Measurements from ENCODE around the gene FCN1. TPM values are rescaled to one million over a fixed set of nuclear protein-coding genes. Genes with fewer than 3 reads are reported as not detected.

The FCN1 gene
- total RNA-seq, 2 donors from 2014 or later: 0.79 to 4.6 TPM

DNA sequence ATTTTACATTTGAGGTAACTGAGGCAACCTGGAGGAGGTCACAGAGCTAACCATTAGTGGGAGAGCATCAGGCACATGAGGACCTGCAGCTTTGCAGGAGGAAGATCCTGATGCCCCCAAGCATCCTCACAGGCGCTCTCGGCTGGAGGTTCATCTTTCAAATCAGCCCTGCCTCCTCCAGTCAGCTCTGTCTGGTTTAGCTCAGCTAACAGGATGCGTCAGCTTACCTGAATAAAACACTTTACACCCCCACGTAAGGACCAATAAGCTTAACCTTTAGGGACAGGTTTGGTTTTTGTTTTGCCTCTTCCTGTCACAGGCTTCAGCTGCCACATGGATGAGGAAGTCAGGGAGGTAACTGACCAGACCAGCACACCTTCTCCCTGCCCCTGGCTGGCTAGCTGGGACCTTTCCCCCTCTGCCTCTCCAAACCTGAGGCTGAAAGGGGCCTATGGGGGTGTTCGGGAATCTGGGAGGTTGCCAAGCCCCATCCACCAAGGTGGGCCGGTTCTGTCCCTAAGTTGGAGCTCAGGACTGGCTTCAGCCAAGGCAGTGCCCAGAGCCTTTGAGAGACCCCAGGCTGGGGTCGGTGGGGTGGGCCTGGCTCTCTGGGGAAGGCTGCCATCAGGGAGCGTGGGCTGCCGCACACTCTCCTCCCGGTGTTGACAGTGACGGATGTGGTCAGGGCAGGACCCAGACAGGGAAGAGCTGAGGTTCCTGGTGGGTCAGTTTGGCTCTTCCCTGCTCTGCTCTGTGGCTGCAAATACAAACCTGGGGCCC lies 20.0 kb upstream of the FCN1 start:
- H3K4me3 ChIP-seq: no peak overlapping the region
- H3K36me3 ChIP-seq: no peaks in the 10 kb centered on the region
- H3K9me3 ChIP-seq: no peaks in the 10 kb centered on the region
- no peaks in the 10 kb centered on the region for H3K4me1 ChIP-seq
- no peaks in the 10 kb centered on the region for H3K27me3 ChIP-seq
- intact Hi-C loops (cut with DNase I): no loop called here
- TF ChIP-seq, protein P1, sequence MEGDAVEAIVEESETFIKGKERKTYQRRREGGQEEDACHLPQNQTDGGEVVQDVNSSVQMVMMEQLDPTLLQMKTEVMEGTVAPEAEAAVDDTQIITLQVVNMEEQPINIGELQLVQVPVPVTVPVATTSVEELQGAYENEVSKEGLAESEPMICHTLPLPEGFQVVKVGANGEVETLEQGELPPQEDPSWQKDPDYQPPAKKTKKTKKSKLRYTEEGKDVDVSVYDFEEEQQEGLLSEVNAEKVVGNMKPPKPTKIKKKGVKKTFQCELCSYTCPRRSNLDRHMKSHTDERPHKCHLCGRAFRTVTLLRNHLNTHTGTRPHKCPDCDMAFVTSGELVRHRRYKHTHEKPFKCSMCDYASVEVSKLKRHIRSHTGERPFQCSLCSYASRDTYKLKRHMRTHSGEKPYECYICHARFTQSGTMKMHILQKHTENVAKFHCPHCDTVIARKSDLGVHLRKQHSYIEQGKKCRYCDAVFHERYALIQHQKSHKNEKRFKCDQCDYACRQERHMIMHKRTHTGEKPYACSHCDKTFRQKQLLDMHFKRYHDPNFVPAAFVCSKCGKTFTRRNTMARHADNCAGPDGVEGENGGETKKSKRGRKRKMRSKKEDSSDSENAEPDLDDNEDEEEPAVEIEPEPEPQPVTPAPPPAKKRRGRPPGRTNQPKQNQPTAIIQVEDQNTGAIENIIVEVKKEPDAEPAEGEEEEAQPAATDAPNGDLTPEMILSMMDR (IDR thresholded peaks at IDR 0.05): no peak
- no peak overlapping the region for H3K9ac ChIP-seq (ENCODE audit: low read depth in 2 of 2, low read length in 2 of 2)
- no peak overlapping the region for H3K27ac ChIP-seq
- no peak for DNase-seq

DNA sequence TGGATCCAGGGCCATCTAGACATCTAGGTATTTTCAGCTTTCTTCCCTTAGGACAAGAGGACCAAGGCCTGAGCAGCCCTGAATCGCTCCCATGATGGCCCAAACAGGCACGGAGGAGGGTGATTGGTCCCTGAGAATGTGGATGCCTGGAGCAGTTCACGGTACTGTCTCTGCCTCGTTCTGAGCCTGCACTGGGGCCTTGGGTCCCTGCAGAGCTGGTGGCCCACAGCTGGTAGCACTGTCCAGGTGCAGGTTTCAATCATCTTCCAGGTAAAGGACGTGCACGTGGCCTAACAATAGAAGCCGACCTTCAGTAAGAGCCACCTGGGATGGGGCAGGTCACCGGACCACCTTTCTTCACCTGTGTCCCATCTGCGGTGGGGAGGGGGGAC lies 19.4 kb upstream of the FCN1 start:
- no peak overlapping the region for H3K27ac ChIP-seq
- H3K27me3 ChIP-seq: no peaks in the 10 kb centered on the region
- no peaks in the 10 kb centered on the region for H3K4me1 ChIP-seq
- no peak overlapping the region for H3K9ac ChIP-seq (ENCODE audit: low read depth in 2 of 2, low read length in 2 of 2)
- no peak for DNase-seq
- H3K4me3 ChIP-seq: no peak overlapping the region
- TF ChIP-seq, protein P1 (IDR thresholded peaks at IDR 0.05): no peak
- no peaks in the 10 kb centered on the region for H3K9me3 ChIP-seq
- intact Hi-C loops (cut with DNase I): no loop called here
- H3K36me3 ChIP-seq: no peaks in the 10 kb centered on the region

DNA sequence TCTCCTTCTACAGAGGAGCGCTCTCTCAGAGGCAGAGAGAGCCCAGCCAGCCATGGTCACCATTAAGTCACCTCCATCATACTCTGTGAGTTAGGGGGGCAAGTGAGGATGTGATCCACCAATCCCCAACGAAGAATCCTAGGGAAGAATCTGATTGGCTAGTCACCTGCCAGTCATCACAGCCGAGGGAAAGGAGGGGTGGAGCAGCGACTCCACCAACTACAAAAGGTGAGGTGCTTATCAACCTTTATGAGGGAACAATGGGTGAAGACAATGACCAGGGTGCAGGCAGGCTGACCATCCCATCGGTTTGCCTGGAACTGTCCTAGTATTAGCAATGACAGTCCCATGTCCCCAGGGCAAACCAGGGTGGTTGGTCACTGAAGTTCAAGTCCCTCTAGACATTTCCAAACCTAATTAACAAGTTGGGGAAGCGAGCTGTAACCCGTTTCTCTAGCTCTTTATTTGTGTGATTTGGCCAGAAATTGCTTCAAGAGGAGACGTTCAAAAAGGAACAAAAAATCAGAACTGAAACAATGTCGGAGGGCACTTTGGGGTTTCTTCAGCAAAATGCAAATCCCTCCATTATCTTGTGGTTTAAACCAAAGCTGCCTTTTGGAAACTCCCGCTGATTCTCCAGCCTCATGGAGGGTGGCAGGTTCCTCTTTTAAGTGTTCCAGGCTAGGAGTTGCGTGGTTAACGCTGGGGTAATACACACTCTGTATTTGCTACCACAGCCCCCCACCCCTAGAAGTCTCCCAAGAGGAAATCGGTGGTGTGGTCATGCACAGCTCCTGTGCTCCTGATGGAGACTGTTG lies 18.8 kb upstream of the FCN1 start:
- intact Hi-C loops (cut with DNase I): no loop called here
- H3K36me3 ChIP-seq: no peaks in the 10 kb centered on the region
- TF ChIP-seq, protein P1 (IDR thresholded peaks at IDR 0.05): no peak
- H3K27ac ChIP-seq: no peak overlapping the region
- no peaks in the 10 kb centered on the region for H3K4me1 ChIP-seq
- no peaks in the 10 kb centered on the region for H3K27me3 ChIP-seq
- no peak for DNase-seq
- no peak overlapping the region for H3K9ac ChIP-seq (ENCODE audit: low read depth in 2 of 2, low read length in 2 of 2)
- no peak overlapping the region for H3K4me3 ChIP-seq
- H3K9me3 ChIP-seq: no peaks in the 10 kb centered on the region

DNA sequence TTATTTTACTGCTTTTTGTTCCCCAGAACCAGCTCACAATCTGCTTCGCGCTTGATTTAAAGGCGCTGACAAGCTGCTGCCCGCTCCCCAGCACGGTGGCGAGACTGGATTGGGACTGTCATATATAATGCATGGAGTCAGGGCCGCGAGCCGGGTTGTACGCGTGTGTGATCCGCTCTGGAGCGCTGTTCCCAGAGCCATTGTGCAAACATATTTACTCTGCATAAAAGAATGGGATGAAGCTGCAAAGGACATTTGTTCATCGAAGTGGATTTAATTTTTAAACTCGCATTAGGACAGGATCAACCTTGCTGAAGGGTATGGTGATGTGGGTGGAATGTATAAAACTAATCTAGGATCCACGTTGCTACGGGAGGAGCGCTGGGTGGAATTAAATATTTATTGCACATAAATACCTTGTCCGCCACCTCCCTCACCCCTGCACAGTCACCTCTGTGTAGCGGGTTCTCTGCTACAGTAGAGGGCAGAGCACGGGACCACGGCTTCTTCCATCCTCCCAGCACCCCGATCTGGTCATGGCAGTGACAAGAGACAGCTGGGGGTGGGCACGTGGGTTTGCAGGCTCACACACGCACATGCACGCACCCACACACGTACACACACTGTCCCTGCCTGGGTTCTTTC lies 18.1 kb upstream of the FCN1 start:
- Histone ChIP-seq H3K9ac (ENCODE audit: low read depth in 2 of 2, low read length in 2 of 2) (no peak overlapping the region), H3K27me3 (no peaks in the 10 kb centered on the region)

More for the DNA sequence above, 18.1 kb upstream of the FCN1 start:
- Histone ChIP-seq H3K4me3 (no peak overlapping the region), H3K27ac (no peak overlapping the region), H3K4me1 (no peaks in the 10 kb centered on the region), H3K9me3 (no peaks in the 10 kb centered on the region), H3K36me3 (no peaks in the 10 kb centered on the region)
- TF ChIP-seq, protein P1 (IDR thresholded peaks at IDR 0.05): no peak
- no peak for DNase-seq
- intact Hi-C loops (cut with DNase I): no loop called here
